Activated naive CD4-positive, alpha-beta T cell treated with anti-CD3 and anti-CD28 coated beads, Interleukin-2, amount 50 U/mL, for 16 hours (primary cell): ENCODE measurements around the gene ANKRD62.
"Not testable (repeated sequence)": the region's sequence is repeated elsewhere in the genome, so short reads cannot be mapped to it uniquely, and the experiment has no call there.

Experiments used
- DNase-seq: peaks from one replicate; pipeline ENCODE4 v3.0.0-alpha.2; 2020

ANKRD62 gene

DNA sequence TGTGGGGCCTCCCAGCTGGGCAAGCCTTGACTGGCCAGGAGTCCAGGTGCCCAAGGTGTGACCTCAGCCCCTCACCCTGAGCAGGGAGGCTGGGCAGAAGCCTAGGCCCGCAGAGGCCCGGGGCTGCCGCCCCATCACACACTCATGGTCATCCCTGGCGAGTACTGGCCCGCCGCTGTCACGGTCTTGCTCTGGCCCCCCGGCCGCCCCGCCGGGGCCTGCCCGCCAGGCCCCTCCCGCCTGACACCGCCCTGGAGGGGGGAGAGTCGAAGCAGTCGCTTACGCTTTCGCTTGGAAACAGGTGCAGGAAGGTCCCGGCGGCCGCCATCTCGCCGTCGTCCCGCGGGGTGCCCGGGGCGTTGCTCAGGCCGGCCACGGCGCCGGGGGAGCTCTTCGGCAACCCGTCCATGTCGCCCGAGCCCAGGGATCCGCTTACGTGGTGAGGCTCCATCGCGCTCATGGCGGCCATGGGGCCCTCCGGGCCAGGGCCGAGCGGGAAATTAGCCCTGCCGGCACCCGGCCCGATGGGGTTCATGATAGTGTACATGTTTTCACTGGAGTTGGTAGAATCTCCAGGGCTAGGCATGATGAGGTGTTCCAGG lies 26.6 kb upstream of the ANKRD62 start:
- no peak for DNase-seq

DNA sequence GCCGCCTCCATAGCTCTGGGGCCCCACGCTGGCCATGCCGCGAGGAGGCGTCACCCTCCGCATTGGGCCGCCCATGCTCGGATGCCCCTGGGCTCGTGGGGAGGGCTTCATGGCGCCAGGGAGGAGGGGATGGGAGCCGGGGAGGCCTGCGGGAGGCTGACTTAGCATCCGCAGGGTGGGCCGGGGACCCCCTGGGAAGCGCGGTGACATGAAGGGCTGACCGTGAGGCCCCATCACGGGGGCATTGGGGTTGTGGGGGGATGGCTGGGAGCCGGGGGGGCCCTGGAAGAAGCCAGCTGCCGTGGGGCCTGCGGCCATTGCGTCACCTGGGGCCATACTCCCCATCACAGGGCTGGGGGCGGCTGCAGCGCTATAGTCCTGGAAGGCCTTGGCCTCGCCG lies 26.0 kb upstream of the ANKRD62 start:
- DNase-seq = no peak

DNA sequence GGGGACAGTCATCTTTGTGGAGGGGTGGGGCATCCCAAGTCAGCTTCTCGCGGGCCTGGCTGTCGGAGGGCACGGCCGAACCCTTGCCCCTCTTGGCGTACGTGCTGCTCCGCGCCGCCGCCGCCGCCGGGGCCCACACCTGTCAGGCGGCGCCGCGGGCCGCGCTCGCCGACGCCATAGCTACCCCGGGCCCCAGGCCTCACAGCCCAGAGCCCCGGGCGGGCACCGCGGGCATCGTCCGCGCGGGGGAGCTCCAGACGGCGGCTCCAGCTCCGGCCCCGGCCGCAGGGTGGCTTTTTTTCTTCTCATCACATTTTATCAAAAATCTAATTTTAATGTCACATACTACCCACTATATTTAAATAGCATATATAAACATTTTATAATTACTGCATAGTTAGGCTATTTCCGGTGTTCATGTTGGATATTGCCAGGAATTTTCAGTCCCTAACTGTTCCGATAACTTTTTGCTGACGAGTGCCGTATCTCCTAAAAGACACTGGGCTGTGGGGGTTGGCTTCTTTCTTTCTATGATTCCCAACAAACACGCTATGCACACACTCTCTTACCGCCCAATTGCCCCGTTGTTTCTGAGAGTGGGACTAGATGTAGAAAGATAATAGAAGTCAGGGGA lies 25.2 kb upstream of the ANKRD62 start:
- DNase-seq = not testable (repeated sequence)

DNA sequence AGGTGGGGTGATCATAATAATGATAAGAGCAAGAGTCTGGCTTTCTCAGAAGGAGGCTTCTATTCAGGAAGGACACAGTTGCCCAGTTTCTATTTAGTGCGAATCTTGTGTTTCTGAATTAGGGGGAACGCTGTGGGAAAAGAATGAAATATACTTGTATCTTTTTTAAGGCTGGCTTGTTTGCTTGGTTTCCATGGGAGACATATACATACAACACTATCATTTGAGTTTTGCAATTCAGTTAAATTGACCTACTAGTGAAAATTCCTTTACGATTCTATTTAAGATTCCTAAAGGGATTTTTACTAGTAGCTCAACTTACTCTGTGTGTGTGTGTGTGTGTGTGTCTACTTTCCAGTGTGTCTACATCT lies 24.7 kb upstream of the ANKRD62 start:
- DNase-seq = no peak

DNA sequence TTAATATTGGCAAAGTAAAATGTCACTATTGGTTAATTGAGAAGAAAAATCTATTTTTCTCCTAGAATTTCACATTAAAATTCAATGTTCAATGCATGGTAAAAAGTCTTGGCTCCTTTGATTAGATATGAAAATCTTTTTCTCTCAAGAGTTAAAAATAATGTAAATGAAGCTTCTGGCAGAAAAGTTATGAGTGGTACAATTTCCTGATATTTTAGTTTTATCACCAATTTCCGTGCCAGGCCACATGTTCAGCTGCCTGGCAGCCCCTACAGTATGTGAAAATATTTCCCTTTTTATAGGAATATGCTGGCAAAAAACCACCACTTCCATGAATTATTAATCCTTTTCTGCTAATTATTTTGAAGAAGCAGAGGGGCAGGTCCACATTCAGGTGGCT lies 22.6 kb upstream of the ANKRD62 start:
- not testable (repeated sequence) for DNase-seq

DNA sequence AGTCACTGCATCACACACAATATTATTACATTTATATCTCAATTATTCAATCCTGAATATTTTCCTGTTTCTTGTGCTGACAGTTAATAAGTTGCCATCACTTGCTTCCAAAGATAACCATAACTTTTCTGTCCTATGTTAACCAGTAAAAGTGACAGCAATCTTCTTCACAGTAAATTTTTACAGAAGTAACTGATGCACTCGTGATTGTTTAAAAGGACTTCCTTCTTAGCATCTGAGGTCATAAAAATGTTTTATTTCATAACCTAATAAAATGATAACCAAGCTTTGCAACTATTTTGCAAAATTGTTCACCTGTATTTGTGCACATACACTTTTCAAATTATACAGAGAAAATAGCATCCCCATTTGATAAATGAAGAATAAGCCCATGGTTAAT lies 20.6 kb upstream of the ANKRD62 start:
- DNase-seq = no peak

DNA sequence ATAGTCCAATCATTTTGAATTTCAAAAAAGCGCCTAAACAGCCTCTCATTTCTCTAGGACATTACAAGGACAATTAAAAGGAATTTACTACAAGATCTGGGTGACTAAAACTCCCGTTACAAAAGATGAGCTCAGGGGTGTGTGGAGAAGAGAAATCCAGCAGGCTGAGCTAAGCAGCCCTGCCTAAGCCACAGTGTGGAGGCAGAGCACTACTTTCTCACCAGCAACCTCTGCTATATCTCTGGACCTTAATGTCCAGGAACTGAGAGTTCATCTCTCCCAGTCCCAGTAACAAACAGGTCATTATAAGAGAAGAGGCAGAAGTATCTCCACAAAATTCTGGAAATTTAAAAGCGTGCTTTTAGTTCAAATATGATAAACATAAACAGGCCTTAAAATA lies 18.9 kb upstream of the ANKRD62 start:
- no peak for DNase-seq

DNA sequence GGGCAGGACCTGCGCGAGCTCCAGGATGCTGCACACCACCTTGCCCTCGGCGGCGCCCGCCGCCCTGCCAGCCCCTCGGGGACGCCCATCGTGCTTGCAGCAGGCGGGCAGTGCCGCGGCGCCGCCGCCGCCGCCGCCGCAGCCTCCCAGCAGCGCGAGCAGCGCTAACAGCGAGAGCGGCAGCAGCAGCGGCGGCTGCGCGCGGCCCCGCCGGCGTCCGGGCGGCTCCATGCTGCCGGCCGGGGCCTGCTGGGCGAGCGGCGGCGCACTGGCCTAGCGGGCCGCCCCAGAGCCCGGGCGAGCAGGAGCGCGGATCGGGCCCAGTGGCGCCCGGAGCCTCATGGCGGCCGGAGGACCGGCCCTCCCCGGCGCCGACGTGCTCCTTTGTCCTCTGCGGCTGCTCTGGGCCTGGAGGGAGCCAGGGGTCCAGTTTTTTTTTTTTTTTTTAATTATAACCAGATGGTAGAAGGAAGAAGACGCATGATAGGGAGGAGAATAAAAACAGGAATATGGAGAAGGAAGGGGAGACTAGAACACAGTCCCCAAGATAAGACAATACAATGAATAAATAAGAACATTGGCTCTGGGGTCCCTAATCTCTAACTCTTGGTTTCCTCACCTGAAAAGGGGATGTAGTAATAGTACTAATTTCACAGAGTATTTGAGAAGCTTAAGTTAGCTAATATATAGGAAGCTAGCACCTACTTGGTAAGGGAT lies 17.1 kb upstream of the ANKRD62 start:
- DNase-seq = no peak

DNA sequence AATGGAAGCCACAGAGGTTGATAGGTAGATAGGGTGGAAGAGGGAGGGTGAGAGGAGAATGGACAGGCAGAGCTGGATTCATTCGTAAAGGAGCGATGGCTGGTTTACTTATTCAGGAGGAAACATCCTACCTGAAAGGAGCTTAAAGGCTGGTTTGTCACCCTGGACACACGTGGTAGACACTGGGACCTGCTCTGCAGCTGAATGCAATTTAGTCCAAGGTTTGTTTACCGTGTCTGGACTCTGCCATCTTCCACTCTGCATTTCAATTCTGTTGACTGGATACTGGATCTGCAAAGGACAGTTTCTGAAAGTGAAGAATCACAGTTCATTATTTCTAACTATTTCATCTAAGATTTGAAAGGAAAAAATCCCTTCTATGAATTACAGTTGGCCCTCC lies 15.6 kb upstream of the ANKRD62 start:
- DNase-seq = not testable (repeated sequence)

DNA sequence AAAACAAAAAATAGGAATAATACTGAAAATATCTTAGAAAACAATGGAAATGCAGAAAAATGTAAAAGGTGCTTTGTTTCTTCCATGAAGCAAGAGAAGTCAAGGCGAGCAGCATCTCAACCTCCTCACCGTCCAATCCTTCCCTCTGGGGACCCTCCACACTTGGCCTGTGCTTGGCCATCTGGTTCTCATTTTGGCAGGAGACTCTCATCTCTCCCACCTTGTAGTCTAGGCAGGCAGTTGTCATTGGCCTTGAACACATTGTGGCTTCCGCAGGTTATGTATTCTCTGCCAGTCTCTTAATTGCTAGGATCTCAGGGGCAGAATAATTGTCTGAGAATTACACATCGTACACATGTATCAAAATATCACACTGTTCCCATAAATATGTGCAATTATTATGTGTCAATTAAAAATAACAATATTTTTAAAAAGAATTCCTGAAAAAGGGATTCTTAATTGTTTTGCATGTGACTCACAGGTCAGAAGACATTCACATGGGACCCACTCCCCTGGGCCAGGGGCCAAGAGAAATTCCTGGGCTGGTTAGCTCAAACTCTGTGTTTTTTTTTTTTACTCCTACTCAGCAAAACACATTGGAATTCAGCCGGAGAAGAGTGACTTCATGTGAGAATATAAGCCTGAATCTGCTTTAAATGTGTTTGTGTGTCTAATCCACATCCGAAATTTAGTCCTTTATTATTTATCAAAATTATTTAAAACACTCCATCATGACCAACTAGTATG lies 14.0 kb upstream of the ANKRD62 start:
- no peak for DNase-seq

DNA sequence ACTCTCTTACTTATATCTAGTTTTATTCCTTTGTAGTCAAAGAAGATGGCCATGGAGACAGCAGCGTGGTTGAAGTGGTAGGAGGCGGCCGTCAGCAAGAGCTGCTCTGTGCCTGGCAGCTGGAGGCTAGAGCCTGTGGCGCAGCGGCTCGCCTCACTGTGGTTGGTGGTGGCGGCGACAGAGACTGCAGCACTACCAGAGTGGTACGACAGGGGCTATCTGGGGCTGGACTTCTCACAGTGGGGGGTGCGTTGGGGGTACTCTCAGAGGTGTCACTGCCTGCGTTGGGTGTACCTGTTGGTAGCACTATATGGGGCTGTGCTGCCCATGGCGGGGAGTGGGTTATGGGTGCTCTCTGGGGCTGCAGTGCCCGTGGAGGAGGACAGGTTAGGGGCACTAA lies 8.5 kb upstream of the ANKRD62 start:
- no peak for DNase-seq

DNA sequence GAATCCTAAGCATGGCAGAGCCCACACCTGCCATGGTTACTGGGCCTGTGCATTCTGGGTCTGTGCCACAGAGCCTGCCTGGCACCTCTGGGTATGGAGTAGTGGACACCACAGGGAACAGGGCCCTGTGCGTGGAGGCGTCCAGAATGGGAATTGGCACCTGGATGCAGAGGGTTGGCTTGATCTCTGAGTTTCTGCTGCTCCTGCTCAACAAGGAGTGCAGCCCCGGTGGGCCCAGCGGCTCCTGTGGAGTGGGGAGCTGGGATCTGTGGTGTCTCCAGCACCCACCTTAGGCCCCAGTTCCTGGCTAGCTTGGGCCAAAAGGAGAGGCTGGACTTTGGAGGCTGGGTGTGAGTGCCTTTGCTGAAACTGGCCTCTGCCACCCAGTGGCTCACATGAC lies 7.9 kb upstream of the ANKRD62 start:
- no peak for DNase-seq

DNA sequence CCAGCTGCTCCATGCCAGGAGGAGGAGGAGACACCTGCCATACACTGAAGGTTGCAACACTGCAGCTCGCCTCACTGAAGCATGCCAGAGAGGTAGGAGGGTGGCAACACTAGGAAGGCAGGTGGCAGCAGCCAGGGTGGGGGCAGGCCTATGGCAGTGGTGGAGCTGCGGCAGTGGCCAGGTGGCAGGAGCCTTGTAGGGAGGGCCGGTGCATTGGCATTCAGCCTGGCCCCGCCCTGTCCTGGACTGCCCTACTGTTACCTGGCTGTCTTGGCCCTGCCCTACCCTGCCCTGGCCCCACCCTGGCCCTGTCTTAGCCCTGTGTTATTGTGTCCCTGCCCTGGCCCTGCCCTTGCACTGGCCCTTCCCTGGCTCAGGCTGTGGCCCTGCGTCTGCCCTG lies 7.4 kb upstream of the ANKRD62 start:
- no peak for DNase-seq

DNA sequence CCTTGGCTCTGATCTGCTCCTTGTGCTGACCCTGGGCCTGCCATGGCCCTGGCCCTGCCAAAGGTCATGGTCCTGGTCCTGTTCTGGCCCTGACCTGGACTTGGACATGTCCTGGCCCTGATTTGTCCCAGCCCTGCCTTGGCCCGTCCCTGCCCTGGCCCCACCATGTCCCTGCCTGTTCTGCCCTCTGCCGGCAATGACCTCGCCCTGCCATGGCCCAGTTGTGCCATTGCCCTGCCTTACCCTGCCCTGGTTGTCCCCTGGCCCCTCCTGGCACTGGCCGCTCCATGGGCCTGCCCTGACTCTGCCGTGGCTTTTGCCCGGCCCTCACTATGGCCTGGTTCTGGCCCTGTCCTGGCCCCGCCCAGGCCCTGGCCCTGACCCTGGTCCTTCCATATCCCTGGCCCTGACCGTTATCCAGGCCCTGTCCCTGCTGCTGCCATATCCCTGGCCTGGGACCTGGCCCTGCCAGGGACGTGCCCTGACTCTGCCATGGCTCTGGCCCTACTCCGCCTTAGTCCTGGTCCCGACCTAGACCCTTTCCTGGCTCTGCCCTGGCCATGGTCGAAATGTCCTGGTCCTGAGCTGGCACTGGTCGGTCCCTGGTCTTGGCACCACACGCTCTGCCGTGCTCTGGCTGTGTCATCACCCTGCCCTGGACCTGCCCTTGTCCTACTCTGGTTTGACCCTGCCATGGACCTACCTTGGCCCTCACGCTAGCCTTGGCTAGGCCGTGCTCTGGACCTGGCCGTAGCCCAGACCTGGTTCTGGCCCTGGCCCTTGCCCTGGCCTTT lies 6.8 kb upstream of the ANKRD62 start:
- no peak for DNase-seq

DNA sequence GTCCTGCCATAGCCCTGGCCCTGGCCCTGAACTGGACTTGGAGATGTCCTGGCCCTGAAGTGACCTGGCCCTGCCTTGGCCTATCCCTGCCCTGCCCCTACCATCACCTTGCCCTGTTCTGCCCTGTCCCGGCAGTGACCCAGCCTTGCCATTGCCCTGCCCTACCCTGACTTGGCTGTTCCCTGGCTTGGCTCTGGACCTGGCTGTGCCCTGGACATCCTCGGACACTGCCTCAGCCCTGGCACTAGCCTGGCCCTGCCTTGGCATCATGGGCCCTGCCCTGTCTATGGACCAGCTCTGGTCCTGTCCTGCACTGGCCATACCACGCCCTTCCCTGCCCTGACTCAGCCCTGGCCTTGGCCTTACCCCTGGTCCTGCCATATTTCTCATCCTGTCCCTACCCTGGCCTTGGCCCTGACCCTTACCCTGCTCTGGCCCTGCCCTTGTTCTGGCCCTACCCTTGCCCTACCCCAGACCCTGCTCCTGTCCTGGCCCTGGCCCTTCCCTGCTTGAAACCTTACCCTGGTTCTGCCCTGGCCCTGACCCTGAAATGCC lies 6.1 kb upstream of the ANKRD62 start:
- no peak for DNase-seq

DNA sequence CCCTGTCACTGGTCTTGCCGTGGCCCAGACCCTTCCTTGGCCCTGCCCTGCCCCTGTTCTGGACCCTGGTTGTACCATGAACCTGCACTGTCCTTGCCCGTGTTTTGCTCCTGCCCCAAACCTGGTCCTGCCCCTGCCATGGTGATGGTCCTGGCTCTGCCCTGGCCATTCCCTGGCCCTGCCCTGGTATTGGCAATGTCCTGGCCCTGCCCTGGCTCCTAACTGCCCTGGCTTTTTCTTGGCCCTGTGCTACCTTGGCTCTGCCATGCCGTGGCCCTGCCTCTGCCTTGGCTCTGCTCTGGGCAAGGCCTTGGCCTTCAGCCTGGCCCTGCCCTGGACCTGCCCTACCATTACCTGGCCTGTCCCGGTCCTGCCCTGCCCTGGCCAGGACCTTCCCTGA lies 5.5 kb upstream of the ANKRD62 start:
- DNase-seq = no peak

DNA sequence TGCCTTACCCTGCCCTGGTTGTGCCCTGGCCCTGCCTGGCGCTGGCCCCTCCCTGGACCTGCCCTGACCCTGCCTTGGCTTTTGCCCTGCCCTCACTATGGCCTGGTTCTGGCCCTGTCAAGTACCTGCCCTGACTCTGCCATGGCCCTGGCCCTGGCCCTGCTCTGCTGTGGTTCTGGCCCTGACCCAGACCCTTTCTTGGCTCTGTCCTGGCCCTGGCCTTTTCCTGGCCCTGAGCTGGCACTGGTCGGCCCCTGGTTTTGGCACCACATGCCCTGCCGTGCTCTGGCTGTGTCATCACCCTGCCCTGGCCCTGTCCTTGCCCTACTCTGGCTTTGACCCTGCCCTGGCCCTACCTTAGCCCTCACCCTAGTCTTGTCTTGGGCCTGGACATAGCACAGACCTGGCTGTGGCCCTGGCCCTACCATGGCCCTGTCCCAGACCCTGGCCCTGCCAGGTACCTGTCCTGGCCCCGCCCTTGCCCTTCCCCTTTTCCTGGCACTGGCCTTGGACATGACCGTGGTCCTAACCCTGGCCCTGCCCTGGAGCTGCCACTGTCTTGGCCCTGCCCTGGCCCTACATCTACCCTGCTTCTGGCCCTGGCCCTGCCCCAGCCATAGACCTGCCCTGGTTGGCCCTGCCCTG lies 4.8 kb upstream of the ANKRD62 start:
- no peak for DNase-seq

DNA sequence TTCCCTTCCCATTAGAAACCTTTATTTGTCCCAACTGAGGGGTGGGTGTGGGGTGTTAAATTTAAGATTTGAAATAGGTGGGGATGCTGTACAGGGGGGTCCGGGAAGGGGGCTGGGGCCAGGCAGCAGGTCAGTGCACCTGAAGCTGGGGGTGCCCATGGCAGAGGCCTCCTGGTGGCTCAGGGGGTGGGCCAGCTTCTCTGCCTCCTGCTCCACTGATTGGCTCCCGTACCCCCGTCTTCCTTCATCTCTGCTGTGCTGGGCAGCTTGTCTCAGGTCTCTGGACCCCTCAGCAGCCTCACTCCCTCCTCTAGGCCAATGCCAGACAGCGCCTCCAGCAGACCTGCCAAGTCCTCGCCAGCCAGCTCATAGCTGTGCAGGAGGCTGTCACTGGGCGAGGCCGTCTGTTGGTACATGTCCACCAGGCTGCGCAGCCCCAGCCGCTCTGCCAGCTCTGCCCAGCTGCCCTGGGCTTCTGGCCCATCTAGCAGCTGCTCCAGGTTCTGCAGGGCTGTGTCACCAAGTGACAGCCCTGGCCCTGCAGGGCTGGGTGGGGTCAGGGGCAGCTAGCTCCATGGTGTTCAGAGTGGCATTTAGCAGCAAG lies 2.0 kb upstream of the ANKRD62 start:
- no peak for DNase-seq

DNA sequence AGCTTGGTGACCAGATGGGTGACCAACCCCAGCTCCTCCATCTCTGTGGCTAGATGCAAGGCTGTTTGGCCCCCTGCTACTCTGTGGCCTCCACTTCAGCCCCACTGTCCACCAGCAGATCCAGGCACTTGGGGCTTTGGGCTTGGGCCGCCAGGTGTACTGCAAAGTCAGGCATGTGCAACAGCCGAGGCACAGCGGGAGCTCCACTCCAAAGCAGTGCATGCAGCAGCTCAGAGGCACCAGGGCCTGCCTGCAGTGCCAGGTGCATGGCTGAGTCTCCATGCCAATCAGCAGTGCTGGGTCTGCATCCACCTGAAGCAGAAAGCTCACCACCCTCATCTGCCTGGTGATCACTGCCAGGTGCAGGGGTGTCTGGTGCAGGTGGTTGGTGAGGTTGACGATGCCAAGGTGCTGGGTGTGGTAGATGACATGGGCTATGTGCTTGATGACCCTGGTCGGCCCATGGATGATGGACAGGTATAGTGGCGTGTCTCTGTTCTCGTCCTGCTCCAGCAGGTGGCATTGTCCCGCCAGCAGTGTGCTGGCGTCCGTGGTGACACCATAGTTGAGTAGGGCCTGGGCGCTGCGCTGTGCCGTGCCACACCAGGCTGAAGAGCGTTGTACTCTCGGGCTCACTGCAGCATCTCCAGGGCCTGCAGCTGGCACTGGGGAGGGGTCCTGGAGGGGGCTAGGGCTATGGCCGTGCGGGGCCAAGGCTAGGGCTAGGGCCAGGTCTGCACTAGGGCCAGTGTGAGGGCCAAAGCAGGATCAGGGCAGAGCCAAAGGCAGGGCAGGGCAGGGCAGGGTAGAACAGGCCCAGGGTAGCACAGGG lies 1.0 kb upstream of the ANKRD62 start:
- no peak for DNase-seq

DNA sequence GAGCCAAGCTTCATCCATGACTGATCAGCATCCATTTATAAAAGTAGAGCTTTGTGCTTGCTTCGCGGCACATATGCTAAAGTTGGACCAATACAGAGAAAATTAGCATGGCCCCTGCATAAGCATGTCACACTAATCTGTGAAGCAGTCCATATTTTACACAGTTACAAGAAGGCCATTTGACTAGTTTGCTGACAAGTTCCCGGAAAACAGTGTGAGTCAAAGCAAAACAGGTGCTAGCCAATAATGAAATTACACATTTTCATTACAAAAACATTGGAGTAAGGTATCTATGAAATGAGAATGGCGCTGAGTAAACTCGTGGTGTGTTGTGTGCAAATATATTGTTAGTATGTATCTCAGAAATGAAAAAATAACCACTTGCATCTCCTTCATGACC lies 4.7 kb downstream of the ANKRD62 start:
- DNase-seq = no peak

DNA sequence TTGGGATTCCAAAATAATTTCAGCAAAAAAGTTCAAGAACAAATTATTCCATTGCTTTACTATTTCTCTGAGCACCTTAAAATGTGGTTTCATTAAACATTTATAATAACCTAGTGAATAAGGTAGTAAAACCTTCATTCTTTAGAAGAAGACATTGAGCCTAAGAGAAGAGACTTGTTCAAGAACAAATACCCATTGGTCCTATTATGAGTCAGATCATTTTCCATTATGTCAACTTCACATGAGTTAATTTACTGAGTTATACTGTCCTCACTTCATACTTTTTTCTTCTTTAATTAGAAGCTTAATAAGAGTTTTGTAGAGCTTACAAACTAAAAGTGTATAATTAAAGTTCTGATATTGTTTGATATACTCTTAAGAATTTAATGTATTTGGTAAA lies 5.5 kb downstream of the ANKRD62 start:
- no peak for DNase-seq
